ENCODE measurements around the gene SEMA3A.
A peak's percentile ranks its signal among the peaks of the same experiment; 100 is the strongest.
"Not testable (repeated sequence)": the region's sequence is repeated elsewhere in the genome, so short reads cannot be mapped to it uniquely, and the experiment has no call there.

Gene SEMA3A

GRCh38 chr7:84057576-84057975 is 137.0 kb downstream of the SEMA3A start:
- no peak overlapping the region for H3K4me3 ChIP-seq (ENCODE audit: control insufficient read depth, low read depth, low read length)
- no peak for TF ChIP-seq CTCF (conservative IDR thresholded peaks at IDR 0.05; ENCODE audit: control insufficient read depth, insufficient read depth, low read depth, low read length)
- DNase-seq (ENCODE audit: low read depth) = no peak

- H3K4me3 ChIP-seq (ENCODE audit: control insufficient read depth, low read depth, low read length) = no peak overlapping the region
- TF ChIP-seq CTCF (conservative IDR thresholded peaks at IDR 0.05; ENCODE audit: control insufficient read depth, insufficient read depth, low read depth, low read length) = no peak
- no peak for DNase-seq (ENCODE audit: low read depth)
Measured at GRCh38 chr7:84055904-84056605, 138.5 kb downstream of the SEMA3A start.

- not testable (repeated sequence) for DNase-seq (ENCODE audit: low read depth); H3K4me3 ChIP-seq (ENCODE audit: control insufficient read depth, low read depth, low read length)
Measured at GRCh38 chr7:84055199-84055598, 139.4 kb downstream of the SEMA3A start.

- TF ChIP-seq CTCF (conservative IDR thresholded peaks at IDR 0.05; ENCODE audit: control insufficient read depth, insufficient read depth, low read depth, low read length) = no peak
- H3K4me3 ChIP-seq (ENCODE audit: control insufficient read depth, low read depth, low read length) = no peak overlapping the region
- no peak for DNase-seq (ENCODE audit: low read depth)
Measured at GRCh38 chr7:84049071-84049836, 145.3 kb downstream of the SEMA3A start.

- DNase-seq (ENCODE audit: low read depth) = no peak
- no peak overlapping the region for H3K4me3 ChIP-seq (ENCODE audit: control insufficient read depth, low read depth, low read length)
- TF ChIP-seq CTCF (conservative IDR thresholded peaks at IDR 0.05; ENCODE audit: control insufficient read depth, insufficient read depth, low read depth, low read length) = no peak
Measured at GRCh38 chr7:84047085-84047484, 147.5 kb downstream of the SEMA3A start.

GRCh38 chr7:84044834-84045233 is 149.8 kb downstream of the SEMA3A start:
- DNase-seq (ENCODE audit: low read depth) = no peak
- TF ChIP-seq CTCF (conservative IDR thresholded peaks at IDR 0.05; ENCODE audit: control insufficient read depth, insufficient read depth, low read depth, low read length) = no peak
- H3K4me3 ChIP-seq (ENCODE audit: control insufficient read depth, low read depth, low read length) = no peak overlapping the region

GRCh38 chr7:84043661-84044191 is 150.9 kb downstream of the SEMA3A start:
- peak; percentile 31 for DNase-seq (ENCODE audit: low read depth)
- no peak for TF ChIP-seq CTCF (conservative IDR thresholded peaks at IDR 0.05; ENCODE audit: control insufficient read depth, insufficient read depth, low read depth, low read length)
- H3K4me3 ChIP-seq (ENCODE audit: control insufficient read depth, low read depth, low read length) = no peak overlapping the region

Measured in fibroblast of mammary gland (primary cell).